Cardiac fibroblast (primary cell): ENCODE measurements around the gene SCAMP4.

Experiments
- DNase-seq, 2 donors: peaks; one replicate each; pipeline versions ENCODE4 v3.0.0 to v3.0.0-alpha.2; 2010; ENCODE audit warnings: low read depth in 2 of 2
- H3K4me3 ChIP-seq, 2 donors: replicated peaks in 1 of 2; 1 replicate in 1 of 2; 2 replicates in 1 of 2; pipeline ENCODE4 v1.5.1; 2011; ENCODE audit warnings: low read depth in 2 of 2, low read length in 2 of 2, mild to moderate bottlenecking in 2 of 2, moderate library complexity in 1 of 2
- CTCF ChIP-seq: IDR thresholded peaks from one replicate; pipeline ENCODE4 v1.5.1; 2011; ENCODE audit warnings: low read depth, mild to moderate bottlenecking, low read length, inconsistent platforms

Gene SCAMP4

GRCh38 chr19:1912760-1913505 is 7.7 kb downstream of the SCAMP4 start:
- DNase-seq, result no peak
- no peak for TF ChIP-seq CTCF
- H3K4me3 ChIP-seq, result no peak overlapping the region

- no peak for TF ChIP-seq CTCF
- no peak for DNase-seq
- no peak overlapping the region for H3K4me3 ChIP-seq
Measured at GRCh38 chr19:1913781-1914577, 8.8 kb downstream of the SCAMP4 start.

- DNase-seq, result no peak
- H3K4me3 ChIP-seq, result no peak overlapping the region
- no peak for TF ChIP-seq CTCF
Measured at GRCh38 chr19:1914826-1915341, 9.7 kb downstream of the SCAMP4 start.

- H3K4me3 ChIP-seq, result no peak overlapping the region
- no peak for TF ChIP-seq CTCF
- DNase-seq, result no peak
Measured at GRCh38 chr19:1917146-1917545, 11.9 kb downstream of the SCAMP4 start.

GRCh38 chr19:1917926-1918325 is 12.7 kb downstream of the SCAMP4 start:
- no peak for TF ChIP-seq CTCF
- no peak overlapping the region for H3K4me3 ChIP-seq
- DNase-seq, result no peak

GRCh38 chr19:1918975-1919374 is 13.8 kb downstream of the SCAMP4 start:
- no peak for TF ChIP-seq CTCF
- no peak for DNase-seq
- H3K4me3 ChIP-seq, result no peak overlapping the region
